Right ventricle myocardium superior (tissue), 1 donor: ENCODE data around the gene TSPO. TPM values are rescaled to one million over a fixed set of nuclear protein-coding genes. Genes with fewer than 3 reads are reported as not detected.

Experiments
- ATAC-seq: fragments of 200-7000 bp; cut with Tn5 transposase; one replicate; pipeline ENCODE4 v1.9.1; 2020; ENCODE audit warnings: mild to moderate bottlenecking; ENCODE audit not compliant: poor library complexity
- DNase-seq: peaks from one replicate; pipeline ENCODE4 v3.0.0-alpha.2; 2020
- intact Hi-C: fragments of 100-400 bp; cut with DNase I; formaldehyde crosslinking; loops from one replicate; pipeline ENCODE4 v1.11.2; 2022
- total RNA-seq: library from RNA; stranded (reverse); fragmentation: NEBNext Ultra II Directional; extraction: Animal tissue kit (Norgen Biotek cat#: 25700); gene quantifications from one replicate; pipeline ENCODE4 v1.2.1, GENCODE V29; 2021
- donor health status: DM: no; HTN: yes; CAD: no; lungs with severe emphysema.

Gene TSPO
- total RNA-seq, 1 donor from 2014 or later: 126 TPM

DNA sequence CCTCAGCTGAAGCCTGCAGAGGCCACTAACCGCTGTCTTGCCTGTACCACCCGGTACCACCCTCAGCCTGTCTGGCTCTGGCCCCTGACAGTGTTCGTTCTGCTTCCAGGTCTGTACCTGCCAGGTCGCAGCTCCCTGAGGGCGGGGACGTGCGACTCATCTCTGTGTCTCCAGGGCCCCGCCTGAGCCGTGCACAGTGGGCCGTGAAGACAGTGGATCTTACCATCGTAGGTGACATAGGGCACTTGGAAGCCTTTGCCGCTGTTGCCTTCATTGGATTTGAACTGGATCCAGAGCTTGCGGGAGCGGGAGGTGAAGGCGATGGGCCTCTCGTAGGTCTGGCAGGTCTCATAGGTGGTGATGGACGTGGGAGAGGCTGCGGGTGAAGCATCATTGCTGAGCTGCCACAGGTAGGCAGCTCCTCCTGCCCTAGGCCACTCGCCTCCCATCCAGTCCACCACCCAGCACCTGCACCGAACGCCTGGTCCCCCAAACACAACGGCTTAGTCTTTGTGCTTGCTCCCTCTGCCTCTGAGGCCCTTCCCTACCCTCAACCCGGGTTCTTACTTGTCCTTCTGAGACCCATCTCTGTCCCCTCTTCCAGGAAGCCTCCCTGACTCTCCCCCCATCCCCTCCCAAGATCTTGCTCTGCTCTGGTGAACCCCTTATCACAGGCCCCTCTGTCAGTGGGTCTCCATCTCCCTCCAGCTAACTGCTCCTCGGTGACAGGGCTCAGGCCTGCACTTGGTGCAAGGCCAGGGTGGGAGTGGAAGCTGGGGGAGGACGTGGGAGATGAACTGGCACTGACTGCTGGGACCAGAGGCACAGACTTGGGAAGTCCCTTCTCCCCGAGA is 56.7 kb downstream of the TSPO start:
- ATAC-seq (no peak), DNase-seq (no peak)
- intact Hi-C loops: no loop called here

DNA sequence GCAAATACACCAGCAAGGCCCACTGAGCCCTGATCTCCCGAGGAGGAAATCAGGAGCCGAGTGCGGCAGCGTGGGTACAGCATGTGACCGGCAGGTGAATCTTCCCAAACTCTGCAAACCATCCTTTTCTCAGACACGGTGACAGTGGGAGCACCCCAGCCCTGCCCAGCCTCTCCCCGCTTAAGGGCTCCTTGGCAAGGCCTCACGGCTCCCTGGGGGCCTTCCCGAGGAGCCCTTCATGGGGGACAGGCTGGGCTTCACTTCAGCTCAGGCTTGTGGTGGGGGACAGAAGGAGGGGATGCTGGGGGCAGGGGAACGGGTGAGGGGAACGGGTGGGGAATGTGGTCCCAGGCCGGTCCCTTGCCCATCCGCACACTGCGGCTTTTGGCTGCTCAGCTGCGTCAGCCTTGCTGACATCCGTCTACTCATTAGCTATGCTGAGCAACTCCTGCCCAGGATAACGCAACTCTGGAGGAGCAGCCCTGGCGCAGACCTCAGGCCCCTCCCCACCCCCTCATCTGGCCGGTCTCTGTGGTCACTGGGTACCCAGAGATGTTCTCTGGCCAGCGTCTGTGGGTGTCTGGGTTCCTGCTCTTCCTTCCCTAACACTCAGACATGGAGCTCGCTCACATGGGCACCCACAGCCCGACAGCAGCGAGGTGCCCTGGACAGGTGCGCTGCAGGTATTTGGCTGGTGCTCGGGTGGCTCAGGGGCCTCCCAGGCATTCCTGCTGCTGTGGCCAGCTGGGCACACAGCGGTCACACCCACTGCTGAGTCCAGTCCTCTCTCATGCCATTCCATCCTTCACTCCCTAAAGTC is 57.6 kb downstream of the TSPO start:
- ATAC-seq: no peak
- DNase-seq: no peak
- intact Hi-C loops: no loop called here

DNA sequence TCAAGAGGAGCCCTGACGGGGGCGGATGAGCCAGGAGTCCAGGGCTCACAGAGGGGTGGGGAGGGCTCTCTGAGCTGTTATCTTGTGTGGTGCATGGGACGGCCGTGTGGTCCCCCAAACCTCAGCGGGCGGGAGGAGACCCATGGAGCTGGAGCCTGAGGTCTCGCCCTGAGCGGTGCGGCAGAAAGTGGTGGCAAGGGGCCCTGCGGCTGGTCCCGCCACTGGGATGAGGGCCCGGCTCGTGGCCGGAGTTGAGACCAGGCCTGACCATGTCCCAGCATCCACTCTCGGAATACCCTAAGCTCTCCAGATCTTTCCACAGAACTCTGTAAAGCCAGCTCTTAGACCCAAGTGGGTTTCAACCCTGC is 58.1 kb downstream of the TSPO start:
- ATAC-seq (no peak), DNase-seq (no peak)
- intact Hi-C loops: no loop called here

DNA sequence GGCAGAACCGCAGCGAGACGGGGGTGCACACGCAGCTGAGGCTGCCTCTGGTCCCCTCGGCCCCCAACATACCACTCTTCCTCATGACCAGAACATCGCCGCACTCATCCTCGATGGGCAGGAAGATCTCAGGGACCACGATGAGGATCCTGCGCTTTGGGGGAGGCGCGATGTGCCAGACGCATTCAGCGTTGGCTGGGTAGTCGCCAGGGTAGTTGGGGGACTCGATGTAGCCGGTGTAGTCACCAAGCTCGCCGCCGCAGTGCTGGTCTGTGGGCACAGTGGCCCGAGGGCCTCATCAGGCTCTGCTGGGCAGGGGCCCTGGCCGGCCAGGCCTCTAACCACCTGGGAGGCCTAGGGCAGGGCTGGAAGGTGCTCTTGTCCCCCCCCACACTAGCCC is 58.6 kb downstream of the TSPO start:
- intact Hi-C loops: no loop called here
- ATAC-seq: no peak
- no peak for DNase-seq

DNA sequence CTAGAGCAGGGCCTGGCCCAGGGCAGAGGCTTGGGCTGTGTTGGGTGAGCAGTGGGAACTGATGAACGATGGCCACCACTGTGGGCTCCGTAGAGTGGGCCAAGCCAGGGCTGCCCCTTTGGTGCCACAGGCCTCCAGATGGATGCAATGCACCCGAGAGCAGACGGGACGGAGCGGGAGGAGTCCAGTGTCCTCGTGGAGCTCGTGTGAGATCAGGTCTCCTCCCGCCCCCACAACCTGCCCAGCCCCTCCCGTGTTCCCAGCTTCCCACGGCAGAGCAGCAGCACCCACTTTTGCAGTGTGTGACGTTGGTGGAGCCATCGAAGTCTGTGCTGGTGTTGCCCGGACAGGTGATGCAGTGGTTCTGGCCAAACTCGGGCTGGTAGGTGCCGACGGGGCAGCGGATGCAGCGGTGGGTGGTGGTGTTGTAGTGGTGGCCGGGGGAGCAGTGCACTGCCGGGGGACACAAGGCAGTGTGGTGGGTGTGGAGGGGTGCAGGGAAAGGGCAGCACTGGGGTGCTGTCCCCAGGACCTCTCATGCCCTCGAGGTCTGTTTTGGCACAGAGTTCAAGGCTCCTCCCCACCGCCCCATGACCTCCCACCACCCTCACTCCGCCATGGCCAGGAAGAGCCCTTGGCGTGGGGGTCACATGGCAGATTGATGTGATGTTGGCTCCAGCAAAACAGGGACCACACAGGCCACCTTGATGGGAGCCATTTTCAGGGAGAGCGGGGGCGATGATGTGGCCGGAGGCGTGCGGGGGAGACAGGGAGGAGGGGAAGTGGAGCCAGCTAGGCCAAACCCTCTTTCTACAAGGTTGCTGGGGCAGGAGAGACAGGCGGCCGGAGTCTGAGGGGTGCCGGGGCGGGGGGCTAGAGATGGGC is 59.5 kb downstream of the TSPO start:
- DNase-seq: no peak
- no peak for ATAC-seq
- intact Hi-C loops: no loop called here

DNA sequence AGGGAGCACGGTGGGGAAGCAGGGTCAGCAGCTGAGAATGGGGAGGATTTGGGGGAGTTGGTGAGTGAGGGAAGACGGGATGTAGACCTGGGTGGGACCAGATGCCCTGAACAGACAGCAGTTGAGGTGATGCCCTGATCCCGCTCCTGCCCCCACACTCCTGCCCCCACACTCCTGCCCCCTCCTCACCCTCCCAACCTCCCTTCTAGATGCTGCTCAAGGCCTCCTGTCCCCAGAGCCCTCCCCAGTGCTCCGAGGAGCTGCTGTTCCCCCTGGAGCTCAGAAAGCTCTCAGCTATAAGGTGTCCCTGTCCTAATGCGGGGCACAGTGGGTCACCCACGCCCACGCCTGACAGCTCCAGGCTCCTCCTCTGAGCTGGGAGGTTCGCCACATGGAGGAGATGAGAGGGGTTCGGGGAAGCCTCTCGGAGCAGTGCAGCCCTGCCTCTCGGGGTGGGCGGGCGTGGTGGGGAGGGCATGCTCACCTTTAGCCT is 60.6 kb downstream of the TSPO start:
- intact Hi-C loops: no loop called here
- ATAC-seq (no peak), DNase-seq (no peak)

DNA sequence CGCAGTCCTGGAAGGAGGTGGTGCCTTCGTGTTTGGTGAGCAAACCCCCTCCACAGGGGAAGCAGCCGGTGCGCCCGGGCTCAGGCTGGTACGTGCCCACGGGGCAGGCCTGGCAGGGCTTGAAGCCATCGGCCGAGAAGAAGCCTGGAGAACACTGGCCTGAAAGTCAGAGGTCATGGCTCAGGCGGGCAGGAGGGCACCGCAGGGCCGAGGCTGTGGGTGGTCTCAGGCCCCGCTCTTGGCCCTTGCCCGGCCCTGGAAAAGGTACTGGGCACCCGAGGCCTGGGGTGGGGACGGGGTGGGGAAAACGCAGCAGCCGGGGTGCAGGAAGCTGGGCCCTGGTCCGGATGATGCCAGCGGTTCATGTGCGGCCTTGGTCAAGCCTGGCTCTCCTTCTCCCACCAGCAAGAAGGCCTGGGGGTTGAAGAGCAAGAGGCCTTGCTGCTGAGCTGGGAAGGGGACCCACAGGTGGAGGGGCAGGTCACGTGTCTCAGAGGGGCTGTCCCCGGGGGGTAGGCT is 61.1 kb downstream of the TSPO start:
- intact Hi-C loops: no loop called here
- ATAC-seq: no peak
- no peak for DNase-seq

Other genes with a start within 250 kb of the TSPO start
- 60.2 TPM for gene PACSIN2, start 136.4 kb upstream of the TSPO start, total RNA-seq
- 7.8 TPM for gene TTLL1, start 62.2 kb upstream of the TSPO start, total RNA-seq
- gene BIK, start 40.8 kb upstream of the TSPO start, total RNA-seq: not detected
- gene MCAT, start 8.2 kb upstream of the TSPO start, total RNA-seq: 16.9 TPM
- 11.1 TPM for gene TTLL12, start 35.6 kb downstream of the TSPO start, total RNA-seq
- gene SCUBE1, start 191.8 kb downstream of the TSPO start, total RNA-seq: 0.24 TPM